Transverse colon (tissue), 4 donors: ENCODE results near the gene OLFM1. TPM values are rescaled to one million over a fixed set of nuclear protein-coding genes. Genes with fewer than 3 reads are reported as not detected.

Experiments used
- DNase-seq: peaks from one replicate; pipeline ENCODE4 v3.0.0-alpha.2; 2019
- H3K27ac ChIP-seq, 4 donors: fragments of 200-600 bp; sonication (generic); 2 replicates each; pipeline ENCODE4 v1.5.1; 2016 to 2018; ENCODE audit warnings: inconsistent platforms in 4 of 4
- H3K27me3 ChIP-seq: fragments of 200-600 bp; sonication (generic); 2 replicates; pipeline ENCODE4 v1.5.1; 2017; ENCODE audit warnings: inconsistent platforms
- H3K36me3 ChIP-seq, 4 donors: fragments of 200-600 bp; sonication (generic); 2 replicates each; pipeline ENCODE4 v1.5.1; 2017 to 2019; ENCODE audit warnings: inconsistent platforms in 4 of 4
- H3K4me1 ChIP-seq, 4 donors: fragments of 200-600 bp; sonication (generic); 2 replicates each; pipeline ENCODE4 v1.5.1; 2017 to 2020; ENCODE audit warnings: inconsistent platforms in 4 of 4
- H3K4me3 ChIP-seq, 4 donors: fragments of 200-600 bp; sonication (generic); 1 replicate in 1 of 4; 2 replicates in 3 of 4; pipeline versions ENCODE4 v1.5.1 to v1.6.1; 2017 to 2019; ENCODE audit warnings: inconsistent platforms in 4 of 4
- H3K9me3 ChIP-seq, 2 donors: fragments of 200-600 bp; sonication (generic); 2 replicates each; pipeline ENCODE4 v1.5.1; 2017 to 2019; ENCODE audit warnings: inconsistent platforms in 2 of 2
- CTCF ChIP-seq, 5 experiments: fragments of 200-600 bp in 3 of 5; fragments of 450-650 bp in 2 of 5; sonication (generic) in 3 of 5; IDR thresholded peaks; 1 replicate in 2 of 5; 2 replicates in 3 of 5; pipeline ENCODE4 v1.5.1; 2016 to 2017; ENCODE audit warnings: antibody characterized with exemption in 5 of 5, inconsistent platforms in 3 of 5, mild to moderate bottlenecking in 2 of 5, moderate library complexity in 1 of 5
- EP300 ChIP-seq: sonication (generic); formaldehyde crosslinking; IDR thresholded peaks from one replicate; pipeline ENCODE4 v1.6.1; 2017; ENCODE audit warnings: antibody characterized with exemption, low read depth
- POLR2A ChIP-seq: fragments of 450-650 bp; IDR thresholded peaks from one replicate; pipeline ENCODE4 v1.6.1; 2016; ENCODE audit warnings: antibody characterized with exemption, mild to moderate bottlenecking, moderate library complexity
- POLR2AphosphoS5 ChIP-seq, 3 donors: sonication (generic); formaldehyde crosslinking; IDR thresholded peaks; one replicate each; pipeline ENCODE4 v1.6.1; 2016; ENCODE audit warnings: antibody characterized with exemption in 3 of 3
- WGBS, 2 donors: methylation state at CpG; one replicate each; pipeline ENCODE4 v1.1.5; 2018; ENCODE audit warnings: low coverage in 1 of 2; 5-methylcytosine and 5-hydroxymethylcytosine counted together
- in situ Hi-C, 4 donors: fragments of 200-750 bp; cut with MboI; loops; one replicate each; pipeline versions ENCODE4 v1.15.0 to v1.15.1; 2017; ENCODE audit warnings: low sequenced_read_pairs in 3 of 4, low pct_ligation_motif_present in 1 of 4, low pct_unique_long_range_greater_than_20kb in 1 of 4
- intact Hi-C: fragments of 100-400 bp; cut with DNase I; formaldehyde crosslinking; loops from one replicate; pipeline ENCODE4 v1.15.1; 2023; ENCODE audit warnings: low total_unique reads
- total RNA-seq, 4 donors: library from RNA; depleted of rRNA; stranded (reverse); fragments of >200 nt; gene quantifications; one replicate each; pipeline ENCODE4 v1.1.0, GENCODE V29; 2016

Gene OLFM1
- total RNA-seq, 4 donors from 2014 or later: 3.7 to 7.8 (median 4.0) TPM; not detected in 1

GRCh38 chr9:135151757-135152613, 64.5 kb downstream of the OLFM1 start:
- H3K4me3 ChIP-seq: no peak overlapping the region

GRCh38 chr9:135152614-135153334, 65.3 kb downstream of the OLFM1 start:
- 39% methylated on average over 17 of the region's 17 CpGs; no CpG with 5 or more reads in 1 of the 2 donors for WGBS, 2 donors

More at GRCh38 chr9:135151757-135152613, 64.5 kb downstream of the OLFM1 start:
- TF ChIP-seq POLR2A (no peak), POLR2AphosphoS5 (IDR thresholded peaks at IDR 0.05) (no peak), CTCF (IDR thresholded peaks at IDR 0.05) (no peak), EP300 (no peak)
- DNase-seq: no peak
- WGBS, 2 donors: 60 to 67% methylated on average over 1 to 6 of the region's 6 CpGs
- no peaks in the 10 kb centered on the region for H3K4me1 ChIP-seq
- in situ Hi-C loops: no loop called here
- no peaks in the 10 kb centered on the region for H3K9me3 ChIP-seq
- no peaks in the 10 kb centered on the region for H3K27me3 ChIP-seq
- H3K36me3 ChIP-seq: no peaks in the 10 kb centered on the region
- no peak overlapping the region for H3K27ac ChIP-seq
- intact Hi-C loops: no loop called here

GRCh38 chr9:135154050-135154615, 66.7 kb downstream of the OLFM1 start:
- Histone ChIP-seq H3K36me3 (no peaks in the 10 kb centered on the region), H3K4me3 (no peak overlapping the region), H3K4me1 (no peaks in the 10 kb centered on the region), H3K27ac (no peak overlapping the region), H3K9me3 (no peaks in the 10 kb centered on the region), H3K27me3 (no peaks in the 10 kb centered on the region)
- no peak for TF ChIP-seq POLR2AphosphoS5 (IDR thresholded peaks at IDR 0.05)
- no peak for TF ChIP-seq CTCF (IDR thresholded peaks at IDR 0.05)
- TF ChIP-seq EP300: no peak
- no peak for TF ChIP-seq POLR2A
- in situ Hi-C loops (no loop called here), intact Hi-C loops (no loop called here)
- 78 to 80% methylated on average over 4 to 11 of the region's 11 CpGs for WGBS, 2 donors
- DNase-seq: no peak

More at GRCh38 chr9:135152614-135153334, 65.3 kb downstream of the OLFM1 start:
- DNase-seq: no peak
- intact Hi-C loops: no loop called here
- H3K27me3 ChIP-seq: no peaks in the 10 kb centered on the region
- H3K4me1 ChIP-seq: no peaks in the 10 kb centered on the region
- in situ Hi-C loops: no loop called here
- H3K9me3 ChIP-seq: no peaks in the 10 kb centered on the region
- no peak overlapping the region for H3K4me3 ChIP-seq
- TF ChIP-seq EP300: no peak
- TF ChIP-seq POLR2AphosphoS5 (IDR thresholded peaks at IDR 0.05): no peak
- TF ChIP-seq POLR2A: no peak
- TF ChIP-seq CTCF (IDR thresholded peaks at IDR 0.05): no peak
- H3K36me3 ChIP-seq: no peaks in the 10 kb centered on the region
- no peak overlapping the region for H3K27ac ChIP-seq

- 74% methylated on average over 6 of the region's 6 CpGs; no CpG with 5 or more reads in 1 of the 2 donors for WGBS, 2 donors
- no peak for TF ChIP-seq POLR2AphosphoS5 (IDR thresholded peaks at IDR 0.05)
- no peak for TF ChIP-seq EP300
- intact Hi-C loops (no loop called here), in situ Hi-C loops (no loop called here)
- no peak for DNase-seq
- no peaks in the 10 kb centered on the region for H3K4me1 ChIP-seq
- H3K36me3 ChIP-seq: no peaks in the 10 kb centered on the region
- no peak overlapping the region for H3K4me3 ChIP-seq
- H3K27ac ChIP-seq: no peak overlapping the region
- no peaks in the 10 kb centered on the region for H3K9me3 ChIP-seq
- H3K27me3 ChIP-seq: no peaks in the 10 kb centered on the region
These were observed 67.9 kb downstream of the OLFM1 start for GRCh38 chr9:135155396-135155795.
